Stimulated activated naive CD8-positive, alpha-beta T cell treated with anti-CD3 and anti-CD28 coated beads, Interleukin-15, amount 100 ng/mL, for 72 hours (primary cell): ENCODE data around the gene BAG2.

Experiments used
- ATAC-seq: fragments of 150-1000 bp; cut with Tn5 transposase; 2 replicates; pipeline ENCODE4 v1.10.0; 2021; ENCODE audit warnings: mild to moderate bottlenecking, moderate library complexity
- DNase-seq, 2 donors: peaks; one replicate each; pipeline ENCODE4 v3.0.0; 2021 to 2022
- H3K27ac Mint-ChIP-seq, 2 donors: one replicate each; pipeline ENCODE4 v1.8.0; 2022; ENCODE audit warnings: mild to moderate bottlenecking in 2 of 2, mixed read lengths in 2 of 2, moderate library complexity in 2 of 2
- H3K27me3 Mint-ChIP-seq: one replicate; pipeline ENCODE4 v1.8.0; 2022; ENCODE audit warnings: mixed read lengths
- H3K4me1 Mint-ChIP-seq: one replicate; pipeline ENCODE4 v1.8.0; 2022; ENCODE audit warnings: mild to moderate bottlenecking, mixed read lengths
- H3K4me3 Mint-ChIP-seq, 2 donors: one replicate each; pipeline ENCODE4 v1.8.0; 2022; ENCODE audit warnings: mild to moderate bottlenecking in 2 of 2, mixed read lengths in 2 of 2, moderate library complexity in 1 of 2
- H3K9me3 Mint-ChIP-seq, 2 donors: one replicate each; pipeline ENCODE4 v1.8.0; 2022; ENCODE audit warnings: mixed read lengths in 2 of 2

The BAG2 gene

DNA sequence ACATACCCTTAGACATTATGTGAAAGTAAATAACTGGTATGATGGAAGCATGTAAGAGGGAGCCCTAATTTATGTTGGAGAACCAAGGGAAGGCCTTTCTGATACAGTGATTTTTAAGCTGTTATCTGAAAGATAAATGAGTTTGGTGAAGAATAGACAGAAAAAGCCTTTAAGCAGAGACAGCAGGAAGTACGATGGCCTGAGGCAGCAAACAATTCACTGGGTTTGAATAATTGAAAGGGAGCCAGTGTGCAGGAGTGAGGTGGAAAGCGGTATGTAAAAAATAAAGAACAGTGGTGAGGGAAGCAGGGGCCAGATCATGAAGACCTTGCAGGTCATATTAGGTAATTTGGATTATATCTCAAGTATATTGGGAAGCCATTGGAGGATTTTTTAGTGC is 54.1 kb downstream of the BAG2 start:
- Mint-ChIP-seq H3K9me3 (no peaks in the 10 kb centered on the region), H3K4me3 (no peak overlapping the region), H3K4me1 (peaks cover 9% of the 10 kb centered on the region), H3K27ac (no peak overlapping the region), H3K27me3 (peaks cover 39% of the 10 kb centered on the region)
- no peak for DNase-seq
- ATAC-seq = no peak
